MM.1S (cell line): ENCODE data around the gene SLC13A2.

Experiments used
- DNase-seq: peaks from one replicate; pipeline ENCODE4 v3.0.0-alpha.2; 2015
- H2AFZ ChIP-seq: fragments of 300-600 bp; sonication (generic); 2 replicates; pipeline ENCODE4 v1.6.0; 2016; ENCODE audit warnings: antibody characterized with exemption, low read length
- H3F3A ChIP-seq: fragments of 300-600 bp; sonication (generic); 2 replicates; pipeline ENCODE4 v1.6.1; 2016; ENCODE audit warnings: mild to moderate bottlenecking, antibody characterized with exemption, low read length, moderate library complexity, mixed read lengths; ENCODE audit not compliant: insufficient read depth
- H3K27ac ChIP-seq: fragments of 300-600 bp; sonication (generic); 2 replicates; pipeline ENCODE4 v1.5.1; 2016; ENCODE audit warnings: mild to moderate bottlenecking, low read length
- H3K27me3 ChIP-seq: fragments of 300-600 bp; sonication (generic); replicated peaks from 2 replicates; pipeline ENCODE4 v1.6.0; 2016; ENCODE audit warnings: low read length; ENCODE audit not compliant: insufficient read depth
- H3K36me3 ChIP-seq: fragments of 300-600 bp; sonication (generic); replicated peaks from 2 replicates; pipeline ENCODE4 v1.6.1; 2016; ENCODE audit warnings: mild to moderate bottlenecking, low read length, mixed read lengths; ENCODE audit not compliant: insufficient read depth
- H3K4me1 ChIP-seq: fragments of 300-600 bp; sonication (generic); 2 replicates; pipeline ENCODE4 v1.6.1; 2016; ENCODE audit warnings: low read length, mixed read lengths
- H3K4me2 ChIP-seq: fragments of 300-600 bp; sonication (generic); 2 replicates; pipeline ENCODE4 v1.6.0; 2016; ENCODE audit warnings: low read depth, low read length
- H3K4me3 ChIP-seq: fragments of 300-600 bp; sonication (generic); 2 replicates; pipeline ENCODE4 v1.5.1; 2016; ENCODE audit warnings: low read length, mixed read lengths
- H3K79me2 ChIP-seq: fragments of 300-600 bp; sonication (generic); 2 replicates; pipeline ENCODE4 v1.6.1; 2016; ENCODE audit warnings: mixed run types, low read length, mixed read lengths
- H3K9ac ChIP-seq: fragments of 300-600 bp; sonication (generic); 2 replicates; pipeline ENCODE4 v1.6.1; 2016; ENCODE audit warnings: low read length, mixed read lengths
- H3K9me2 ChIP-seq: fragments of 300-600 bp; sonication (generic); replicated peaks from 2 replicates; pipeline ENCODE4 v1.6.1; 2016; ENCODE audit warnings: mild to moderate bottlenecking, low read length, mixed read lengths; ENCODE audit not compliant: insufficient read depth
- H3K9me3 ChIP-seq: fragments of 300-600 bp; sonication (generic); replicated peaks from 2 replicates; pipeline ENCODE4 v1.6.1; 2016; ENCODE audit warnings: mild to moderate bottlenecking, low read length, mixed read lengths; ENCODE audit not compliant: insufficient read depth
- H4K20me1 ChIP-seq: fragments of 300-600 bp; sonication (generic); 2 replicates; pipeline ENCODE4 v1.6.1; 2016; ENCODE audit warnings: mild to moderate bottlenecking, low read length, moderate library complexity, mixed read lengths; ENCODE audit not compliant: insufficient read depth
- EZH2 ChIP-seq: fragments of 300-600 bp; sonication (generic); optimal IDR thresholded peaks from 2 replicates; pipeline ENCODE3; 2017; ENCODE audit warnings: low read depth, mild to moderate bottlenecking, antibody characterized with exemption, low read length, mixed read lengths
- EZH2phosphoT487 ChIP-seq: fragments of 300-600 bp; sonication (generic); IDR thresholded peaks from 2 replicates; pipeline ENCODE4 v1.6.1; 2018; ENCODE audit warnings: antibody characterized with exemption, low read length
- TF ChIP-seq, protein P1 (sequence below): fragments of 300-600 bp; sonication (generic); IDR thresholded peaks from 2 replicates; pipeline ENCODE4 v1.5.1; 2016; ENCODE audit warnings: antibody characterized with exemption, low read length, mixed read lengths

Gene SLC13A2

GRCh38 chr17:28547096-28547622 lies 73.7 kb downstream of the SLC13A2 start:
- TF ChIP-seq EZH2phosphoT487 = no peak
- no peak for TF ChIP-seq EZH2
- TF ChIP-seq, protein P1, sequence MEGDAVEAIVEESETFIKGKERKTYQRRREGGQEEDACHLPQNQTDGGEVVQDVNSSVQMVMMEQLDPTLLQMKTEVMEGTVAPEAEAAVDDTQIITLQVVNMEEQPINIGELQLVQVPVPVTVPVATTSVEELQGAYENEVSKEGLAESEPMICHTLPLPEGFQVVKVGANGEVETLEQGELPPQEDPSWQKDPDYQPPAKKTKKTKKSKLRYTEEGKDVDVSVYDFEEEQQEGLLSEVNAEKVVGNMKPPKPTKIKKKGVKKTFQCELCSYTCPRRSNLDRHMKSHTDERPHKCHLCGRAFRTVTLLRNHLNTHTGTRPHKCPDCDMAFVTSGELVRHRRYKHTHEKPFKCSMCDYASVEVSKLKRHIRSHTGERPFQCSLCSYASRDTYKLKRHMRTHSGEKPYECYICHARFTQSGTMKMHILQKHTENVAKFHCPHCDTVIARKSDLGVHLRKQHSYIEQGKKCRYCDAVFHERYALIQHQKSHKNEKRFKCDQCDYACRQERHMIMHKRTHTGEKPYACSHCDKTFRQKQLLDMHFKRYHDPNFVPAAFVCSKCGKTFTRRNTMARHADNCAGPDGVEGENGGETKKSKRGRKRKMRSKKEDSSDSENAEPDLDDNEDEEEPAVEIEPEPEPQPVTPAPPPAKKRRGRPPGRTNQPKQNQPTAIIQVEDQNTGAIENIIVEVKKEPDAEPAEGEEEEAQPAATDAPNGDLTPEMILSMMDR = no peak
- no peak overlapping the region for H3K4me3 ChIP-seq
- no peaks in the 10 kb centered on the region for H3K9me2 ChIP-seq
- no peak for DNase-seq
- no peaks in the 10 kb centered on the region for H3K9me3 ChIP-seq
- 0 out of 2 replicates have a peak, but pooled peaks cover 3% of the 10 kb centered on the region for H3K4me1 ChIP-seq
- no peak overlapping the region for H3K9ac ChIP-seq
- no peaks in the 10 kb centered on the region for H3K36me3 ChIP-seq
- H3K27ac ChIP-seq = no peak overlapping the region
- no peak overlapping the region for H2AFZ ChIP-seq
- H3K4me2 ChIP-seq = no peak overlapping the region
- H3K27me3 ChIP-seq = peaks cover 11% of the 10 kb centered on the region; the same call in 1 of the 2 replicates
- no peaks in the 10 kb centered on the region for H3F3A ChIP-seq
- H4K20me1 ChIP-seq = no peaks in the 10 kb centered on the region
- H3K79me2 ChIP-seq = no peaks in the 10 kb centered on the region
